Neural progenitor cell (in vitro differentiated cells): ENCODE data around the gene CCDC70. TPM values are rescaled to one million over a fixed set of nuclear protein-coding genes. Genes with fewer than 3 reads are reported as not detected.
"Not testable (repeated sequence)": the region's sequence is repeated elsewhere in the genome, so short reads cannot be mapped to it uniquely, and the experiment has no call there.

Experiments
- DNase-seq: peaks from one replicate; pipeline ENCODE4 v3.0.0-alpha.2; 2016; ENCODE audit warnings: low spot score
- H2AFZ ChIP-seq: fragments of 200-600 bp; sonication (generic); replicated peaks from 2 replicates; pipeline ENCODE4 v1.6.1; 2016; ENCODE audit warnings: antibody characterized with exemption
- H3F3A ChIP-seq: fragments of 200-600 bp; sonication (generic); 2 replicates; pipeline ENCODE4 v1.6.1; 2016; ENCODE audit warnings: antibody characterized with exemption, low read depth
- H3K27ac ChIP-seq: fragments of 200-600 bp; sonication (generic); 2 replicates; pipeline ENCODE4 v1.5.1; 2016; ENCODE audit warnings: mild to moderate bottlenecking
- H3K27me3 ChIP-seq: fragments of 200-600 bp; sonication (generic); 2 replicates; pipeline ENCODE4 v1.6.1; 2016; ENCODE audit warnings: mild to moderate bottlenecking, moderate library complexity
- H3K36me3 ChIP-seq: fragments of 200-600 bp; sonication (generic); 2 replicates; pipeline ENCODE4 v1.5.1; 2016
- H3K4me1 ChIP-seq: fragments of 200-600 bp; sonication (generic); 2 replicates; pipeline ENCODE4 v1.6.1; 2016; ENCODE audit warnings: mixed run types
- H3K4me2 ChIP-seq: fragments of 200-600 bp; sonication (generic); 2 replicates; pipeline ENCODE4 v1.6.1; 2016
- H3K4me3 ChIP-seq: fragments of 200-600 bp; sonication (generic); 2 replicates; pipeline ENCODE4 v1.5.1; 2016
- H3K79me2 ChIP-seq: fragments of 200-600 bp; sonication (generic); 2 replicates; pipeline ENCODE4 v1.6.1; 2016; ENCODE audit warnings: low read depth
- H3K9ac ChIP-seq: fragments of 200-600 bp; sonication (generic); 2 replicates; pipeline ENCODE4 v1.6.1; 2016
- H3K9me3 ChIP-seq: fragments of 200-600 bp; sonication (generic); 2 replicates; pipeline ENCODE4 v1.5.1; 2016; ENCODE audit warnings: low read depth
- H4K20me1 ChIP-seq: fragments of 200-600 bp; sonication (generic); 2 replicates; pipeline ENCODE4 v1.6.1; 2016; ENCODE audit warnings: low read depth
- H3K27ac Mint-ChIP-seq: 3 replicates; pipeline ENCODE4 v1.8.0; 2021; ENCODE audit warnings: mixed read lengths
- H3K27me3 Mint-ChIP-seq: 2 replicates; pipeline ENCODE4 v1.8.0; 2022; ENCODE audit warnings: low read depth, mild to moderate bottlenecking, inconsistent platforms, moderate library complexity, mixed read lengths; ENCODE audit not compliant: insufficient read depth
- H3K36me3 Mint-ChIP-seq: 3 replicates; pipeline ENCODE4 v1.8.0; 2021; ENCODE audit warnings: mixed read lengths
- H3K4me1 Mint-ChIP-seq: 3 replicates; pipeline ENCODE4 v1.8.0; 2021; ENCODE audit warnings: mixed read lengths
- H3K4me3 Mint-ChIP-seq: 3 replicates; pipeline ENCODE4 v1.8.0; 2021; ENCODE audit warnings: mild to moderate bottlenecking, moderate library complexity, mixed read lengths
- H3K9me3 Mint-ChIP-seq: 3 replicates; pipeline ENCODE4 v1.8.0; 2020; ENCODE audit warnings: mixed read lengths
- CTCF ChIP-seq: fragments of 200-600 bp; sonication (generic); IDR thresholded peaks from 2 replicates; pipeline ENCODE4 v1.5.1; 2017; ENCODE audit warnings: antibody characterized with exemption, mild to moderate bottlenecking
- EZH2 ChIP-seq: fragments of 200-600 bp; sonication (generic); IDR thresholded peaks from 2 replicates; pipeline ENCODE4 v1.6.1; 2017; ENCODE audit warnings: antibody characterized with exemption, mild to moderate bottlenecking, moderate library complexity
- EZH2phosphoT487 ChIP-seq: fragments of 200-600 bp; sonication (generic); IDR thresholded peaks from 2 replicates; pipeline ENCODE4 v1.6.1; 2017; ENCODE audit warnings: antibody characterized with exemption
- total RNA-seq: library from RNA; depleted of rRNA; stranded (reverse); fragments of >200 nt; gene quantifications from 2 replicates; pipeline ENCODE4 v1.2.3, GENCODE V29; 2015; ENCODE audit warnings: low replicate concordance

Gene CCDC70
- total RNA-seq, 1 donor from 2014 or later, result not detected

DNA sequence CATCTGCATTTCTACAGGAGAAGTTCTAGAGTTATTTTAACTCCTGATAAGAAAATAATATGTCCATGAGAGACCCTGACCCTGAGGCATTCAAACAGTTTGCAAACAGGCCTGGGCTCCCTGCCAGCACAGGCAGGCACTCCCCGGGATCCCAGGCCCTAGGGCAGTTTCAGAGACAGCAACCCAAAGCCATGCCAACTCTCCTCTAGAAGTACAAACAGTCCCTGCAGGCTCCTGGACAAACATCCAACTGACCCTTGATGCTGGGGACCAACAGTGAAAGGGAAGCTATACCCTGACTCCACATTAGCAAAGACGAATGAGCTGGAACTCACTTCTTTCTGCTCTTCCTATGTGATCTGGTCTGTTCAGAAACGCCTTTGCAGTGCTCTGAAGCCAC, 44.8 kb downstream of the CCDC70 start:
- no peaks in the 10 kb centered on the region for H3K27me3 ChIP-seq
- H3F3A ChIP-seq, result no peaks in the 10 kb centered on the region
- TF ChIP-seq CTCF (no peak), EZH2 (no peak), EZH2phosphoT487 (no peak)
- H3K4me3 ChIP-seq, result no peak overlapping the region
- H3K9ac ChIP-seq, result no peak overlapping the region
- no peak for DNase-seq
- H3K9me3 ChIP-seq, result no peaks in the 10 kb centered on the region
- no peaks in the 10 kb centered on the region for H4K20me1 ChIP-seq
- H3K27ac Mint-ChIP-seq, result no peak overlapping the region
- H3K4me1 Mint-ChIP-seq, result peaks cover 19% of the 10 kb centered on the region
- H3K4me2 ChIP-seq, result no peak overlapping the region
- peaks cover 2% of the 10 kb centered on the region for H3K9me3 Mint-ChIP-seq
- no peaks in the 10 kb centered on the region for H3K79me2 ChIP-seq
- no peak overlapping the region for H3K4me3 Mint-ChIP-seq
- H2AFZ ChIP-seq, result no peak overlapping the region
- H3K27me3 Mint-ChIP-seq, result no peaks in the 10 kb centered on the region
- no peaks in the 10 kb centered on the region for H3K36me3 ChIP-seq
- no peak overlapping the region for H3K27ac ChIP-seq
- H3K4me1 ChIP-seq, result peaks cover 6% of the 10 kb centered on the region
- H3K36me3 Mint-ChIP-seq, result peaks cover 2% of the 10 kb centered on the region

- Histone ChIP-seq H3K27ac (no peak overlapping the region), H3K27me3 (no peaks in the 10 kb centered on the region), H3K36me3 (no peaks in the 10 kb centered on the region), H2AFZ (no peak overlapping the region), H3K4me3 (no peak overlapping the region), H3K4me1 (peaks cover 6% of the 10 kb centered on the region), H3K79me2 (no peaks in the 10 kb centered on the region), H4K20me1 (no peaks in the 10 kb centered on the region), H3K4me2 (no peak overlapping the region), H3K9me3 (no peaks in the 10 kb centered on the region), H3K9ac (no peak overlapping the region), H3F3A (no peaks in the 10 kb centered on the region)
- Mint-ChIP-seq H3K27ac (no peak overlapping the region), H3K27me3 (no peaks in the 10 kb centered on the region), H3K36me3 (peaks cover 2% of the 10 kb centered on the region), H3K4me1 (peaks cover 19% of the 10 kb centered on the region), H3K9me3 (peaks cover 2% of the 10 kb centered on the region), H3K4me3 (no peak overlapping the region)
- no peak for TF ChIP-seq EZH2
- no peak for TF ChIP-seq EZH2phosphoT487
- no peak for TF ChIP-seq CTCF
- no peak for DNase-seq
These were observed 45.4 kb downstream of the CCDC70 start for GRCh38 chr13:51907040-51907732.

GRCh38 chr13:51909265-51909664, 47.5 kb downstream of the CCDC70 start:
- not testable (repeated sequence) for H3K36me3 ChIP-seq, H3F3A ChIP-seq, H3K27me3 Mint-ChIP-seq, H2AFZ ChIP-seq, H3K9me3 Mint-ChIP-seq, DNase-seq, H3K27me3 ChIP-seq, H3K36me3 Mint-ChIP-seq, H3K4me3 ChIP-seq, H3K79me2 ChIP-seq, H4K20me1 ChIP-seq, H3K4me3 Mint-ChIP-seq, H3K27ac ChIP-seq, H3K9ac ChIP-seq, H3K27ac Mint-ChIP-seq, H3K9me3 ChIP-seq, H3K4me2 ChIP-seq
- H3K4me1 ChIP-seq, result peaks cover 14% of the 10 kb centered on the region
- peaks cover 37% of the 10 kb centered on the region for H3K4me1 Mint-ChIP-seq

- no peak overlapping the region for H3K27ac ChIP-seq
- no peak overlapping the region for H2AFZ ChIP-seq
- H3F3A ChIP-seq, result no peaks in the 10 kb centered on the region
- no peaks in the 10 kb centered on the region for H3K36me3 ChIP-seq
- TF ChIP-seq EZH2phosphoT487 (no peak), EZH2 (no peak), CTCF (no peak)
- no peaks in the 10 kb centered on the region for H3K79me2 ChIP-seq
- H3K4me3 ChIP-seq, result no peak overlapping the region
- DNase-seq, result no peak
- no peaks in the 10 kb centered on the region for H3K27me3 ChIP-seq
- H3K9me3 ChIP-seq, result no peaks in the 10 kb centered on the region
- Mint-ChIP-seq H3K36me3 (peaks cover 2% of the 10 kb centered on the region), H3K27me3 (peaks cover 5% of the 10 kb centered on the region), H3K4me1 (peaks cover 37% of the 10 kb centered on the region), H3K9me3 (peaks cover 2% of the 10 kb centered on the region), H3K4me3 (no peak overlapping the region), H3K27ac (no peak overlapping the region)
- H3K4me2 ChIP-seq, result no peak overlapping the region
- H3K4me1 ChIP-seq, result peaks cover 10% of the 10 kb centered on the region
- no peak overlapping the region for H3K9ac ChIP-seq
- no peaks in the 10 kb centered on the region for H4K20me1 ChIP-seq
These were observed 48.7 kb downstream of the CCDC70 start for GRCh38 chr13:51910508-51910907.
